Liver (tissue), 9 donors: ENCODE results near the gene COL4A1. TPM values are rescaled to one million over a fixed set of nuclear protein-coding genes. Genes with fewer than 3 reads are reported as not detected.
A peak's percentile ranks its signal among the peaks of the same experiment; 100 is the strongest.

Source experiments
- DNase-seq: peaks from one replicate; pipeline ENCODE4 v3.0.0-alpha.2; 2017; ENCODE audit warnings: low spot score
- H3K27ac ChIP-seq, 2 donors: one replicate each; pipeline ENCODE4 v1.7.0; 2013; ENCODE audit warnings: inconsistent platforms in 2 of 2, low read length in 2 of 2, control low read depth in 1 of 2, low read depth in 1 of 2, mild to moderate bottlenecking in 1 of 2
- H3K27me3 ChIP-seq, 4 donors: one replicate each; pipeline versions ENCODE4 v1.6.1 to v1.7.0; 2013; ENCODE audit warnings: low read length in 3 of 4, inconsistent platforms in 1 of 4, mild to moderate bottlenecking in 1 of 4, moderate library complexity in 1 of 4; ENCODE audit not compliant: control insufficient read depth in 4 of 4, insufficient read depth in 4 of 4
- H3K36me3 ChIP-seq, 4 donors: one replicate each; pipeline versions ENCODE4 v1.6.1 to v1.7.0; 2013; ENCODE audit warnings: low read length in 3 of 4, mild to moderate bottlenecking in 3 of 4, low read depth in 1 of 4, moderate library complexity in 1 of 4; ENCODE audit not compliant: control insufficient read depth in 4 of 4, insufficient read depth in 3 of 4
- H3K4me1 ChIP-seq, 4 donors: one replicate each; pipeline versions ENCODE4 v1.6.1 to v1.7.0; 2013; ENCODE audit warnings: low read length in 3 of 4, mild to moderate bottlenecking in 3 of 4, moderate library complexity in 1 of 4; ENCODE audit not compliant: control insufficient read depth in 4 of 4, insufficient read depth in 4 of 4
- H3K4me3 ChIP-seq, 3 donors: one replicate each; pipeline versions ENCODE4 v1.6.1 to v1.7.0; 2013; ENCODE audit warnings: low read length in 3 of 3, control low read depth in 1 of 3, low read depth in 1 of 3, mild to moderate bottlenecking in 1 of 3
- H3K9ac ChIP-seq, 2 donors: one replicate each; pipeline ENCODE4 v1.7.0; 2013; ENCODE audit warnings: low read length in 2 of 2, mild to moderate bottlenecking in 2 of 2, moderate library complexity in 2 of 2, control low read depth in 1 of 2, low read depth in 1 of 2
- H3K9me3 ChIP-seq, 4 donors: one replicate each; pipeline versions ENCODE4 v1.6.1 to v1.7.0; 2013; ENCODE audit warnings: low read length in 3 of 4; ENCODE audit not compliant: control insufficient read depth in 4 of 4
- CTCF ChIP-seq: fragments of 150-350 bp; IDR thresholded peaks from 2 replicates; pipeline ENCODE4 v1.5.1; 2017; ENCODE audit warnings: improper control_type of control experiment, low read depth, low read length; ENCODE audit not compliant: missing input control
- EGR1 ChIP-seq, 2 donors: IDR thresholded peaks; 2 replicates each; pipeline ENCODE4 v1.6.1; 2016 to 2018; ENCODE audit warnings: antibody characterized with exemption in 2 of 2, low read depth in 2 of 2
- FOXA1 ChIP-seq: IDR thresholded peaks from 2 replicates; pipeline ENCODE4 v1.6.1; 2016; ENCODE audit warnings: antibody characterized with exemption
- FOXA2 ChIP-seq: IDR thresholded peaks from 2 replicates; pipeline ENCODE4 v1.6.1; 2016; ENCODE audit warnings: antibody characterized with exemption
- GABPA ChIP-seq, 2 donors: IDR thresholded peaks in 1 of 2; conservative IDR thresholded peaks in 1 of 2; 2 replicates each; pipeline ENCODE4 v1.6.1; 2016; ENCODE audit warnings: antibody characterized with exemption in 2 of 2, mild to moderate bottlenecking in 1 of 2, moderate library complexity in 1 of 2
- HNF4A ChIP-seq, 2 donors: conservative IDR thresholded peaks; 2 replicates each; pipeline ENCODE4 v1.6.1; 2016; ENCODE audit warnings: antibody characterized with exemption in 2 of 2, mild to moderate bottlenecking in 2 of 2
- HNF4G ChIP-seq: IDR thresholded peaks from 2 replicates; pipeline ENCODE4 v1.6.1; 2016; ENCODE audit warnings: antibody characterized with exemption
- JUND ChIP-seq, 2 donors: IDR thresholded peaks; 2 replicates each; pipeline ENCODE4 v1.6.1; 2016; ENCODE audit warnings: antibody characterized with exemption in 2 of 2
- NR2F2 ChIP-seq: IDR thresholded peaks from 2 replicates; pipeline ENCODE4 v1.6.1; 2016; ENCODE audit warnings: antibody characterized with exemption
- RAD21 ChIP-seq, 2 donors: IDR thresholded peaks; 2 replicates each; pipeline ENCODE4 v1.6.1; 2016; ENCODE audit warnings: antibody characterized with exemption in 2 of 2, mild to moderate bottlenecking in 2 of 2
- RXRA ChIP-seq, 2 donors: IDR thresholded peaks; 2 replicates each; pipeline ENCODE4 v1.6.1; 2017 to 2018; ENCODE audit warnings: antibody characterized with exemption in 2 of 2, mild to moderate bottlenecking in 1 of 2
- SP1 ChIP-seq: IDR thresholded peaks from 2 replicates; pipeline ENCODE4 v1.6.1; 2018; ENCODE audit warnings: antibody characterized with exemption, mild to moderate bottlenecking
- TAF1 ChIP-seq: conservative IDR thresholded peaks from 2 replicates; pipeline ENCODE4 v1.6.1; 2016; ENCODE audit warnings: antibody characterized with exemption, mild to moderate bottlenecking
- YY1 ChIP-seq: IDR thresholded peaks from 2 replicates; pipeline ENCODE4 v1.6.1; 2016; ENCODE audit warnings: antibody characterized with exemption, mild to moderate bottlenecking
- ZBTB33 ChIP-seq: IDR thresholded peaks from 2 replicates; pipeline ENCODE4 v1.6.1; 2016; ENCODE audit warnings: antibody characterized with exemption
- WGBS: extraction: QIAGEN DNeasy Blood & Tissue Kit; methylation state at CpG from one replicate; pipeline ENCODE4 v1.1.7; 2013; 5-methylcytosine and 5-hydroxymethylcytosine counted together
- polyA plus RNA-seq, 2 donors: library from polyadenylated mRNA; stranded (reverse) in 1 of 2; unstranded in 1 of 2; fragments of 200-250 nt in 1 of 2; fragments of >200 nt in 1 of 2; fragmentation: Nextera tagmentation in 1 of 2; extraction: Ambion mirVana in 1 of 2; gene quantifications; one replicate each; pipeline versions ENCODE4 v1.2.1 to v1.2.3, GENCODE V29; 2013 to 2015
- total RNA-seq, 2 donors: library from RNA; depleted of rRNA; stranded (reverse); fragments of >200 nt; gene quantifications; one replicate each; pipeline ENCODE4 v1.2.3, GENCODE V29; 2014
- TF ChIP-seq, protein P1 (sequence below): IDR thresholded peaks from 2 replicates; pipeline ENCODE4 v1.6.1; 2016; ENCODE audit warnings: antibody characterized with exemption, mild to moderate bottlenecking
- TF ChIP-seq, protein P2 (sequence below): IDR thresholded peaks from 2 replicates; pipeline ENCODE4 v1.6.1; 2016; ENCODE audit warnings: antibody characterized with exemption
- TF ChIP-seq, protein P3 (sequence below): IDR thresholded peaks from 2 replicates; pipeline ENCODE4 v1.6.1; 2016; ENCODE audit warnings: antibody characterized with exemption
- donor health status: healthy.
- donor health status: healthy.
- donor health status: healthy.
- donor health status: healthy.
- donor health status: healthy.

Gene COL4A1
- total and polyA plus RNA-seq, 4 donors = 5.0 to 68.5 (median 37.9) TPM

DNA sequence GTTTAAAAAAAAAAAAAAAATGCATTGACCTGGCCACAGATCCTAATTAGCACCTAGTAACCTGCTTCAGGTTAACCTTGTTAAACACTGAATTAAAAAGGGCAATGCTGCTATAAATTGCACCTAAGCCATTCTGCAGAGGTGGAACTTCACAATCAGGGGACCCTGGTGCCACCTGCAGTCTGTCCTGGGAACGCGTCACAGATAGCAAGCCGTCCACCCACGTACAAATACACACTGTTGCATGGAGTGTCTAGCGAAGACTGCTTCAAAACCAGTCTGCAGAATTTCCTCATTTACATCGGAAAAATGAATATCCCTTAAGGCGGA is 169.3 kb downstream of the COL4A1 start:
- peak overlapping the region; percentile 2 to 78 for H3K9ac ChIP-seq
- no peak for DNase-seq
- under 1% methylated on average over 7 of the region's 7 CpGs for WGBS

More for the DNA sequence above, 169.3 kb downstream of the COL4A1 start:
- no peaks in the 10 kb centered on the region for H3K9me3 ChIP-seq
- H3K4me1 ChIP-seq = peaks cover 0 to 11% (median 5%) of the 10 kb centered on the region in 4 donors
- H3K27ac ChIP-seq = peak overlapping the region; percentile 47 to 80
- no peaks in the 10 kb centered on the region for H3K36me3 ChIP-seq
- TF ChIP-seq, protein P1, sequence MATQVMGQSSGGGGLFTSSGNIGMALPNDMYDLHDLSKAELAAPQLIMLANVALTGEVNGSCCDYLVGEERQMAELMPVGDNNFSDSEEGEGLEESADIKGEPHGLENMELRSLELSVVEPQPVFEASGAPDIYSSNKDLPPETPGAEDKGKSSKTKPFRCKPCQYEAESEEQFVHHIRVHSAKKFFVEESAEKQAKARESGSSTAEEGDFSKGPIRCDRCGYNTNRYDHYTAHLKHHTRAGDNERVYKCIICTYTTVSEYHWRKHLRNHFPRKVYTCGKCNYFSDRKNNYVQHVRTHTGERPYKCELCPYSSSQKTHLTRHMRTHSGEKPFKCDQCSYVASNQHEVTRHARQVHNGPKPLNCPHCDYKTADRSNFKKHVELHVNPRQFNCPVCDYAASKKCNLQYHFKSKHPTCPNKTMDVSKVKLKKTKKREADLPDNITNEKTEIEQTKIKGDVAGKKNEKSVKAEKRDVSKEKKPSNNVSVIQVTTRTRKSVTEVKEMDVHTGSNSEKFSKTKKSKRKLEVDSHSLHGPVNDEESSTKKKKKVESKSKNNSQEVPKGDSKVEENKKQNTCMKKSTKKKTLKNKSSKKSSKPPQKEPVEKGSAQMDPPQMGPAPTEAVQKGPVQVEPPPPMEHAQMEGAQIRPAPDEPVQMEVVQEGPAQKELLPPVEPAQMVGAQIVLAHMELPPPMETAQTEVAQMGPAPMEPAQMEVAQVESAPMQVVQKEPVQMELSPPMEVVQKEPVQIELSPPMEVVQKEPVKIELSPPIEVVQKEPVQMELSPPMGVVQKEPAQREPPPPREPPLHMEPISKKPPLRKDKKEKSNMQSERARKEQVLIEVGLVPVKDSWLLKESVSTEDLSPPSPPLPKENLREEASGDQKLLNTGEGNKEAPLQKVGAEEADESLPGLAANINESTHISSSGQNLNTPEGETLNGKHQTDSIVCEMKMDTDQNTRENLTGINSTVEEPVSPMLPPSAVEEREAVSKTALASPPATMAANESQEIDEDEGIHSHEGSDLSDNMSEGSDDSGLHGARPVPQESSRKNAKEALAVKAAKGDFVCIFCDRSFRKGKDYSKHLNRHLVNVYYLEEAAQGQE = peak; percentile 12
- TF ChIP-seq TAF1 (no peak), HNF4G (no peak), CTCF (peak; percentile 28), NR2F2 (no peak), ZBTB33 (no peak), EGR1 (IDR thresholded peaks at IDR 0.05; ENCODE audit: low read depth in 2 of 2) (peak; percentile 86 to 89), SP1 (no peak), GABPA (IDR thresholded peaks at IDR 0.05 in 1 of 2, conservative IDR thresholded peaks at IDR 0.05 in 1 of 2) (no peak), HNF4A (conservative IDR thresholded peaks at IDR 0.05) (no peak), YY1 (peak; percentile 18), JUND (IDR thresholded peaks at IDR 0.05) (no peak), FOXA1 (no peak), RAD21 (IDR thresholded peaks at IDR 0.05) (peak; percentile 73), FOXA2 (no peak), RXRA (IDR thresholded peaks at IDR 0.05) (no peak)
- TF ChIP-seq, protein P2, sequence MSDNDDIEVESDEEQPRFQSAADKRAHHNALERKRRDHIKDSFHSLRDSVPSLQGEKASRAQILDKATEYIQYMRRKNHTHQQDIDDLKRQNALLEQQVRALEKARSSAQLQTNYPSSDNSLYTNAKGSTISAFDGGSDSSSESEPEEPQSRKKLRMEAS = peak; percentile 44
- TF ChIP-seq, protein P3, sequence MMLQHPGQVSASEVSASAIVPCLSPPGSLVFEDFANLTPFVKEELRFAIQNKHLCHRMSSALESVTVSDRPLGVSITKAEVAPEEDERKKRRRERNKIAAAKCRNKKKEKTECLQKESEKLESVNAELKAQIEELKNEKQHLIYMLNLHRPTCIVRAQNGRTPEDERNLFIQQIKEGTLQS = no peak
- H3K4me3 ChIP-seq = peak overlapping the region; percentile 50 to 81 (median 59)
- H3K27me3 ChIP-seq = no peaks in the 10 kb centered on the region
